ENCODE results near the gene MOSMO. TPM values are rescaled to one million over a fixed set of nuclear protein-coding genes. Genes with fewer than 3 reads are reported as not detected.
A peak's percentile ranks its signal among the peaks of the same experiment; 100 is the strongest.

The MOSMO gene
- total and polyA plus RNA-seq, 2 of the 13 experiments (the other 11 are each of a cell fraction or from before 2014, with no cell fraction given), result 26.7 to 32.6 TPM

DNA sequence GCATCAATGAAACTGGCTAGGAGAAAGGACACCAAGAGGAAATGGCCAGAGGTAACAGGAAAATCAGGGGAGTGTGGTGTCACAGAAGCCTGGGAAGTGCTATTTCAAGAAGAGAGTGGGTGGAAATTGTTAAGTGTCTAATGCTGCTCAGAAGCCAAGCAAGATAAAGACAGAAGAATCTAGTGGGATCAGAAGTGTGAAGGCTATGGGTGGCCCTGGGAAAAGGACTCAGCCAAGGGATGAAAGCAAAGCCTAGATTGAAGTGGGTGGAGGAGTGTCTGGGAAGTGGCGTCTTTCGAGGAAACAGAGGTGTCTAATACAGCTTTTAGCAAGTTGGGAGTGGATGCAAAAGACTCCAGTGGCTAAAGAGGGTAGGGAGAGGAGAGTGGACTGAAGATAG is 20.4 kb upstream of the MOSMO start:
- BruUV-seq (replicated peaks), result no TSS peak
- DNase-seq (ENCODE audit: low spot score) (no peak), ATAC-seq (peak; percentile 9; the same call in 1 of the 3 replicates), FAIRE-seq (no peak)
- intact Hi-C loops (cut with micrococcal nuclease; ENCODE audit: unreplicated experiment), result no loop called here
- Histone ChIP-seq H3K9ac (ENCODE audit: insufficient read depth, low read depth, low read length) (no peak overlapping the region), H4K20me1 (ENCODE audit: insufficient read depth, low read length) (no peaks in the 10 kb centered on the region; the same call in 1 of the 2 replicates), H3K27ac (ENCODE audit: extremely low read length, insufficient read depth, low read length) (no peak overlapping the region), H3K79me2 (ENCODE audit: insufficient read depth, low read length) (no peaks in the 10 kb centered on the region), H2AFZ (ENCODE audit: low read length) (no peak overlapping the region), H3K9me3 (ENCODE audit: low read length) (no peaks in the 10 kb centered on the region), H3K36me3 (replicated peaks in 1 of 2; ENCODE audit: control insufficient read depth in 1 of 2, insufficient read depth in 2 of 2, low read length in 2 of 2) (peaks cover 9 to 29% of the 10 kb centered on the region in 2 experiments), H3K27me3 (ENCODE audit: control insufficient read depth in 1 of 2, insufficient read depth in 2 of 2, low read length in 2 of 2) (no peaks in the 10 kb centered on the region), H3K4me1 (ENCODE audit: insufficient read depth, low read length) (peaks cover 2% of the 10 kb centered on the region; the same call in 1 of the 2 replicates), H3K4me2 (ENCODE audit: low read depth, low read length) (no peak overlapping the region), H3K4me3 (replicated peaks in 1 of 3; ENCODE audit: insufficient read depth in 1 of 3, low read depth in 2 of 3, low read length in 3 of 3) (no peak overlapping the region)
- TF ChIP-seq AKAP8 (CRISPR knock-in tag; IDR thresholded peaks at IDR 0.05) (no peak), ZNF235 (CRISPR knock-in tag; IDR thresholded peaks at IDR 0.05; ENCODE audit: borderline replicate concordance) (no peak), POLR2AphosphoS5 (IDR thresholded peaks at IDR 0.05; ENCODE audit: low read depth, low read length) (peak; percentile 42; the same call in 1 of the 2 replicates), POLR2G (IDR thresholded peaks at IDR 0.05; ENCODE audit: low read depth, low read length) (peak; percentile 52), ZNF263 (CRISPR knock-in tag; IDR thresholded peaks at IDR 0.05) (no peak), ZNF570 (CRISPR knock-in tag; IDR thresholded peaks at IDR 0.05; ENCODE audit: borderline replicate concordance) (no peak), RBM22 (optimal IDR thresholded peaks at IDR 0.05; ENCODE audit: low read length) (peak; percentile 81)
- TF ChIP-seq, protein P1, sequence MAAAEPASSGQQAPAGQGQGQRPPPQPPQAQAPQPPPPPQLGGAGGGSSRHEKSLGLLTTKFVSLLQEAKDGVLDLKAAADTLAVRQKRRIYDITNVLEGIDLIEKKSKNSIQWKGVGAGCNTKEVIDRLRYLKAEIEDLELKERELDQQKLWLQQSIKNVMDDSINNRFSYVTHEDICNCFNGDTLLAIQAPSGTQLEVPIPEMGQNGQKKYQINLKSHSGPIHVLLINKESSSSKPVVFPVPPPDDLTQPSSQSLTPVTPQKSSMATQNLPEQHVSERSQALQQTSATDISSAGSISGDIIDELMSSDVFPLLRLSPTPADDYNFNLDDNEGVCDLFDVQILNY (CRISPR knock-in tag; conservative IDR thresholded peaks at IDR 0.05), result no peak
- in situ Hi-C loops (cut with HindIII; ENCODE audit: extremely low pct_ligation_motif_present, low pct_unique_long_range_greater_than_20kb), result no loop called here
- WGBS (ENCODE audit: low lambda C conversion rate), result 96% methylated on average over 2 of the region's 2 CpGs
- ChIA-PET CTCF (ENCODE audit: low intra/inter-chr PET ratio, low total read pairs) (no interaction called here), POLR2A (no interaction called here)

- in situ Hi-C loops (cut with HindIII; ENCODE audit: extremely low pct_ligation_motif_present, low pct_unique_long_range_greater_than_20kb), result no loop called here
- Histone ChIP-seq H4K20me1 (ENCODE audit: insufficient read depth, low read length) (no peaks in the 10 kb centered on the region; the same call in 1 of the 2 replicates), H3K27ac (ENCODE audit: extremely low read length, insufficient read depth, low read length) (no peak overlapping the region), H3K4me3 (replicated peaks in 1 of 3; ENCODE audit: insufficient read depth in 1 of 3, low read depth in 2 of 3, low read length in 3 of 3) (no peak overlapping the region), H3K79me2 (ENCODE audit: insufficient read depth, low read length) (no peaks in the 10 kb centered on the region), H3K4me2 (ENCODE audit: low read depth, low read length) (no peak overlapping the region), H3K9ac (ENCODE audit: insufficient read depth, low read depth, low read length) (no peak overlapping the region), H2AFZ (ENCODE audit: low read length) (no peak overlapping the region), H3K36me3 (replicated peaks in 1 of 2; ENCODE audit: control insufficient read depth in 1 of 2, insufficient read depth in 2 of 2, low read length in 2 of 2) (peaks cover 1 to 14% of the 10 kb centered on the region in 2 experiments; a peak in 4 of 5 replicates), H3K27me3 (ENCODE audit: control insufficient read depth in 1 of 2, insufficient read depth in 2 of 2, low read length in 2 of 2) (no peaks in the 10 kb centered on the region), H3K9me3 (ENCODE audit: low read length) (no peaks in the 10 kb centered on the region), H3K4me1 (ENCODE audit: insufficient read depth, low read length) (peaks cover 9% of the 10 kb centered on the region; the same call in 1 of the 2 replicates)
- WGBS (ENCODE audit: low lambda C conversion rate), result 84% methylated on average over 5 of the region's 5 CpGs
- TF ChIP-seq SALL2 (CRISPR knock-in tag; IDR thresholded peaks at IDR 0.05), result no peak
- TF ChIP-seq SOX5 (CRISPR knock-in tag; IDR thresholded peaks at IDR 0.05; ENCODE audit: borderline replicate concordance), result no peak
- no peak for TF ChIP-seq KMT2A (CRISPR knock-in tag; IDR thresholded peaks at IDR 0.05)
- TF ChIP-seq ZNF639 (CRISPR knock-in tag; conservative IDR thresholded peaks at IDR 0.05), result no peak
- TF ChIP-seq ZNF510 (CRISPR knock-in tag; IDR thresholded peaks at IDR 0.05; ENCODE audit: low read depth), result no peak
- no peak for TF ChIP-seq PLRG1 (conservative IDR thresholded peaks at IDR 0.05)
- DNase-seq (ENCODE audit: low spot score) (no peak), FAIRE-seq (no peak), ATAC-seq (no peak)
- POLR2A ChIA-PET, result interaction anchor here (1.0 to 2.0 kb wide), 2 partner anchors 19 to 202 kb away, joined by 4 to 9 read pairs; partner anchors contain the start of gene MOSMO
- BruUV-seq (replicated peaks), result no TSS peak
- CTCF ChIA-PET (ENCODE audit: low intra/inter-chr PET ratio, low total read pairs), result no interaction called here
- intact Hi-C loops (cut with micrococcal nuclease; ENCODE audit: unreplicated experiment), result no loop called here
Measured at GRCh38 chr16:21989133-21989532, 18.8 kb upstream of the MOSMO start.

Measured in HepG2 (cell line).